Heart right ventricle (tissue), 16 donors: ENCODE measurements around the gene COA4. TPM values are rescaled to one million over a fixed set of nuclear protein-coding genes. Genes with fewer than 3 reads are reported as not detected.
"Not testable (repeated sequence)": the region's sequence is repeated elsewhere in the genome, so short reads cannot be mapped to it uniquely, and the experiment has no call there.

Source experiments
- ATAC-seq, 8 donors: fragments of 200-7000 bp; cut with Tn5 transposase; one replicate each; pipeline ENCODE4 v1.9.1; 2020; ENCODE audit warnings: mild to moderate bottlenecking in 8 of 8, moderate library complexity in 8 of 8, moderate number of reproducible peaks in 1 of 8
- DNase-seq, 2 donors: peaks; one replicate each; pipeline ENCODE4 v3.0.0-alpha.2; 2020
- H3K27ac ChIP-seq, 10 donors: fragments of 200-600 bp; sonication (generic) in 2 of 10; one replicate each; pipeline versions ENCODE4 v1.5.0 to v1.8.0; 2020 to 2022; ENCODE audit warnings: mild to moderate bottlenecking in 3 of 10
- H3K27me3 ChIP-seq, 7 donors: fragments of 200-600 bp; one replicate each; pipeline ENCODE4 v1.8.0; 2021 to 2022; ENCODE audit warnings: mild to moderate bottlenecking in 2 of 7
- H3K36me3 ChIP-seq, 9 donors: fragments of 200-600 bp; sonication (generic) in 1 of 9; one replicate each; pipeline versions ENCODE4 v1.5.0 to v1.8.0; 2020 to 2022; ENCODE audit warnings: mild to moderate bottlenecking in 2 of 9
- H3K4me1 ChIP-seq, 9 donors: fragments of 200-600 bp; sonication (generic) in 1 of 9; one replicate each; pipeline versions ENCODE4 v1.5.0 to v1.8.0; 2020 to 2022; ENCODE audit warnings: mild to moderate bottlenecking in 4 of 9
- H3K4me3 ChIP-seq, 10 donors: fragments of 200-600 bp; sonication (generic) in 2 of 10; one replicate each; pipeline versions ENCODE4 v1.5.0 to v1.8.0; 2020 to 2022; ENCODE audit warnings: mild to moderate bottlenecking in 7 of 10, moderate library complexity in 2 of 10
- H3K9me3 ChIP-seq, 11 donors: fragments of 200-600 bp in 10 of 11; sonication (generic) in 2 of 11; one replicate each; pipeline versions ENCODE4 v1.5.0 to v1.8.0; 2013 to 2022; ENCODE audit warnings: mild to moderate bottlenecking in 2 of 11, control low read depth in 1 of 11, moderate library complexity in 1 of 11
- WGBS, 2 donors: extraction: QIAGEN DNeasy Blood & Tissue Kit; methylation state at CpG; one replicate each; pipeline ENCODE4 v1.1.7; 2013; ENCODE audit warnings: inconsistent platforms in 1 of 2; 5-methylcytosine and 5-hydroxymethylcytosine counted together
- intact Hi-C, 10 donors: fragments of 100-400 bp; cut with DNase I; formaldehyde crosslinking; loops; one replicate each; pipeline versions ENCODE4 v1.11.1 to v1.14.2; 2022
- polyA plus RNA-seq, 2 donors: library from polyadenylated mRNA; stranded (reverse); fragments of 200-250 nt; gene quantifications; one replicate each; pipeline ENCODE4 v1.2.3, GENCODE V29; 2013
- total RNA-seq, 10 donors: library from RNA; stranded (reverse); fragmentation: NEBNext Ultra II Directional in 3 of 10; extraction: Animal tissue kit (Norgen Biotek cat#: 25700) in 3 of 10; gene quantifications; one replicate each; pipeline versions ENCODE4 v1.2.1 to v1.2.4, GENCODE V29; 2021 to 2023
- TF ChIP-seq, protein P1 (sequence below), 9 donors: fragments of 200-600 bp; sonication (generic) in 2 of 9; IDR thresholded peaks; one replicate each; pipeline versions ENCODE4 v1.5.0 to v1.8.0; 2021 to 2022; ENCODE audit warnings: antibody characterized with exemption in 9 of 9, mild to moderate bottlenecking in 5 of 9, moderate library complexity in 1 of 9
- donor health status: Arrhythmogenic right ventricular cardiomyopathy.
- donor health status: ischemic (EF 13 %, LVEDD 7.1; RV severe dilation, severe dysfunction).
- donor health status: healthy with polysubstance abuse.
- donor health status: DM: no; HTN: yes; CAD: no.
- donor health status: DM: no; HTN: no; CAD: no.
- donor health status: ischemic (EF 25% LVEDD 6.9; RV normal size, moderate dysfunction).
- donor health status: ischemic (EF 25% LVEDD 5.7; RV mildly dilated, moderate dysfunction).
- donor health status: healthy.
- donor health status: DM: yes; HTN: yes; CAD: no.
- donor health status: Ischemic cardiomyopathy.
- donor health status: ischemic (EF 35%, LVEDD 5.7; RV mildly dilated, moderate dysfunction).
- donor health status: nonischemic (EF 11% LVEDD 7.7; RV severe dilation, severe dysfunction).
- donor health status: DM: yes; HTN: yes; CAD: no.
- donor health status: PGD.
- donor health status: ischemic (EF 29% LVEDD 5.4; RV normal size, mild dysfunction).
- donor health status: nonischemic (EF 23%, LVEDD 6.1; RV moderate dilation, normal function).

Gene COA4
- total and polyA plus RNA-seq, 12 donors, result 42.3 to 129 (median 53.6) TPM

DNA sequence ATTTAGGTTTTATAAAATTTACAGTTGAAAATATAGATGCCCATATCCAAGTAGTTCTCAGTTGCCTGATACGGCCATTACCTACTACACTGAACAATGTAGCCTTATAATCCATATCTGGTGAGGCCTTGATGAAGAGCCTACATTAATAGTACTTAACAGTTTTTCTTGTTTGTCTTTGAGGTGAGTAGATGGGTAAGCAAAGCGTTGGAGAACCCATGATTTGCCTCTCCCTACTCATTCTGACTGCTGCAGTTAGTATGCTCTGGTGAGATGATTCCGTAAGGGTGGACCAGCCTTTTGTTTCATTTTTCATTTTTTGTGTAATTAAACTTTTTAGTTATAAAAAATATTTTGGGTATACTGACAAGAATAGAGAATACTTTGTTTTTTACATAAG, 11.6 kb upstream of the COA4 start:
- Histone ChIP-seq H3K9me3 (no peaks in the 10 kb centered on the region), H3K36me3 (peaks cover 0 to 87% (median 38%) of the 10 kb centered on the region in 9 donors), H3K27ac (no peak overlapping the region), H3K4me1 (peaks cover 0 to 6% (median 0%) of the 10 kb centered on the region in 9 donors), H3K4me3 (no peak overlapping the region), H3K27me3 (no peaks in the 10 kb centered on the region)
- no peak for ATAC-seq
- TF ChIP-seq, protein P1, sequence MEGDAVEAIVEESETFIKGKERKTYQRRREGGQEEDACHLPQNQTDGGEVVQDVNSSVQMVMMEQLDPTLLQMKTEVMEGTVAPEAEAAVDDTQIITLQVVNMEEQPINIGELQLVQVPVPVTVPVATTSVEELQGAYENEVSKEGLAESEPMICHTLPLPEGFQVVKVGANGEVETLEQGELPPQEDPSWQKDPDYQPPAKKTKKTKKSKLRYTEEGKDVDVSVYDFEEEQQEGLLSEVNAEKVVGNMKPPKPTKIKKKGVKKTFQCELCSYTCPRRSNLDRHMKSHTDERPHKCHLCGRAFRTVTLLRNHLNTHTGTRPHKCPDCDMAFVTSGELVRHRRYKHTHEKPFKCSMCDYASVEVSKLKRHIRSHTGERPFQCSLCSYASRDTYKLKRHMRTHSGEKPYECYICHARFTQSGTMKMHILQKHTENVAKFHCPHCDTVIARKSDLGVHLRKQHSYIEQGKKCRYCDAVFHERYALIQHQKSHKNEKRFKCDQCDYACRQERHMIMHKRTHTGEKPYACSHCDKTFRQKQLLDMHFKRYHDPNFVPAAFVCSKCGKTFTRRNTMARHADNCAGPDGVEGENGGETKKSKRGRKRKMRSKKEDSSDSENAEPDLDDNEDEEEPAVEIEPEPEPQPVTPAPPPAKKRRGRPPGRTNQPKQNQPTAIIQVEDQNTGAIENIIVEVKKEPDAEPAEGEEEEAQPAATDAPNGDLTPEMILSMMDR (IDR thresholded peaks at IDR 0.05), result no peak
- WGBS, 2 donors, result 94 to 96% methylated on average over 3 of the region's 3 CpGs
- intact Hi-C loops, result no loop called here
- no peak for DNase-seq

DNA sequence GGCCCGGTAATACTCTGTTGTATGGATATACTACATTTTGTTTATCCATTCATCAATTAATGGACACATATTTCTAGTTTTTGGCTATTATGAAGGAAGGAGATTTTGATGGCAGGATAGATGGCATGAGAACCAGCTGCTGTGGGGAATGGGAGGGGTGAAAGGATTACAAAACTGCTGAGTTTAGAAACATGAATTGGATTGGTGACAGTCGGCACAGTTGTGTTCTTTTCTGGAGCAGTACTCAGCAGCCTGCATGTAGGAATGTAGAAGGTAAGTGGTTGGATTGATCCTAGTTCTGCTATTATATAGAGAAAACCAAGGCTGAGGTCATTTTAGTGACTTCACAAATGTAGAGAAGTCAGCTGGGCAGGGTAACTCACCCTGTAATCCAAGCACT, 7.2 kb upstream of the COA4 start:
- intact Hi-C loops, result no loop called here
- TF ChIP-seq, protein P1 (IDR thresholded peaks at IDR 0.05), result no peak
- WGBS, 2 donors, result 93 to 97% methylated on average over 2 of the region's 2 CpGs
- DNase-seq (no peak), ATAC-seq (no peak)
- Histone ChIP-seq H3K4me1 (no peaks in the 10 kb centered on the region), H3K27me3 (no peaks in the 10 kb centered on the region), H3K27ac (no peak overlapping the region), H3K36me3 (peaks cover 0 to 58% (median 20%) of the 10 kb centered on the region in 9 donors), H3K4me3 (no peak overlapping the region), H3K9me3 (no peaks in the 10 kb centered on the region)

GRCh38 chr11:73880449-73880848, 3.8 kb upstream of the COA4 start:
- DNase-seq, H3K9me3 ChIP-seq, ATAC-seq, H3K4me3 ChIP-seq, intact Hi-C loops, H3K27ac ChIP-seq, H3K27me3 ChIP-seq: not testable (repeated sequence)
- Histone ChIP-seq H3K36me3 (peaks cover 0 to 33% (median 0%) of the 10 kb centered on the region in 9 donors), H3K4me1 (peaks cover 0 to 20% (median 16%) of the 10 kb centered on the region in 9 donors)
- WGBS, 2 donors, result 81 to 83% methylated on average over 9 to 10 of the region's 10 CpGs

DNA sequence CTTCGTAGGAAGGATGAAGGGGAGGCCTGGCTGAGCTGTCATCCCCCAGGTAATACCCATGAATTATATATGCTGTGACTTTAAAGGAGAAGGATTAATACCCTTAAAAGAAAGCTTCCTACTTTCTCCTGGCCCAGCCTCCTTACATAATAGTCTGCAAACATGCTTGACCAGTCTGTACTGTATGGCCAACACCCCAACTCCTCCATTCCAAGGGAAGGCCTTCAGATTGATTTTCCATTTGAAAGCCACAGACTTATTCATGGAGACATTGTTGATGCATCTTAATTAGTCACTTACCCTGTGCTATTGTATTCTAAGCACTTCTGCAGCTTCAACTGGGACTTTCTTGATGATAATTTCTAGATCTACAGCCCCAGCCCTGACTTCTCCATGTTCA, 2.1 kb upstream of the COA4 start:
- 79 to 96% methylated on average over 1 of the region's 1 CpG for WGBS, 2 donors
- intact Hi-C loops, result loop anchor here in 4 of 10 donors (5.0 to 10.0 kb wide), 2 partner anchors 91 to 94 kb away; partner anchors contain the start of gene MRPL48 (in 4 of the 4)
- Histone ChIP-seq H3K4me1 (peaks cover 0 to 27% (median 23%) of the 10 kb centered on the region in 9 donors), H3K27me3 (no peaks in the 10 kb centered on the region), H3K36me3 (peaks cover 0 to 32% (median under 1%) of the 10 kb centered on the region in 9 donors), H3K4me3 (no peak overlapping the region), H3K27ac (no peak overlapping the region), H3K9me3 (no peaks in the 10 kb centered on the region)
- no peak for ATAC-seq
- DNase-seq, result no peak
- TF ChIP-seq, protein P1 (IDR thresholded peaks at IDR 0.05), result no peak

DNA sequence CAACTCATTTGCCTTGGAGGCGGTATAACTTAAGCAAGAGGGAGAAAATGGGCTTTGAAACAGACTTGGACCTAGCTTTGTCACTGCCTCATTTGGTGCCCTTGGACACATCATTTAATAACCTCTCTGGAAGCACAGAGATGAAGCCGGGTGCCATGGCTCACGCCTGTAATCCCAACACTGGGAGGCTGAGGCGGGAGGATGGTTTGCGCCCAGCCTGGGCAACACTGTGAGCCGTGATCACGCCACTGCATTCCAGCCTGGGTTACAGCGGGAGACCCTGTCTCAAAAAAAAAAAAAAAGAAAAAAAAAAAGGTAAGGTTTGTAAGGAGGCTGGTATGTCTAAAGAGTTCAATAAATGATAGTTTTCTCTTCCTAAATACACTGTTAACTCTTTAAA, 806 bp downstream of the COA4 start:
- Histone ChIP-seq H3K27ac (peak overlapping the region in 9 of 10 donors; percentile 52 to 90 (median 85)), H3K4me1 (peaks cover 0 to 27% (median 23%) of the 10 kb centered on the region in 9 donors), H3K4me3 (peak overlapping the region; percentile 42 to 88 (median 74)), H3K36me3 (peaks cover 0 to 54% (median 18%) of the 10 kb centered on the region in 9 donors), H3K9me3 (no peaks in the 10 kb centered on the region), H3K27me3 (no peaks in the 10 kb centered on the region)
- DNase-seq, result no peak
- ATAC-seq, result no peak
- TF ChIP-seq, protein P1 (IDR thresholded peaks at IDR 0.05), result no peak
- intact Hi-C loops, result loop anchor here in 4 of 10 donors (5.0 to 10.0 kb wide), 2 partner anchors 89 to 91 kb away; partner anchors contain the start of gene MRPL48 (in 4 of the 4)
- WGBS, 2 donors, result 39 to 40% methylated on average over 8 of the region's 8 CpGs
